Activated B cell treated with CpG ODN at 0.5 μM for 24 hours (primary cell): ENCODE results near the gene FLVCR1. TPM values are rescaled to one million over a fixed set of nuclear protein-coding genes. Genes with fewer than 3 reads are reported as not detected.

Experiments used
- ATAC-seq: fragments of 200-7000 bp; cut with Tn5 transposase; one replicate; pipeline ENCODE4 v1.10.0; 2021; ENCODE audit warnings: low read depth, mild to moderate bottlenecking, moderate library complexity
- CTCF ChIA-PET: fragments of 350-600 bp; sonication (Branson Sonifier 250); formaldehyde crosslinking; loops from one replicate; lab custom pipeline; 2021; ENCODE audit warnings: antibody characterized with exemption; lab: Charles Lee
- POLR2A ChIA-PET: fragments of 350-600 bp; sonication (Branson Sonifier 250); formaldehyde crosslinking; loops from one replicate; lab custom pipeline; 2021; ENCODE audit warnings: antibody characterized with exemption; lab: Charles Lee
- DNase-seq: peaks from one replicate; pipeline ENCODE4 v3.0.0; 2022
- H3K27ac Mint-ChIP-seq: one replicate; pipeline ENCODE4 v1.8.0; 2020; ENCODE audit warnings: mixed read lengths
- H3K27me3 Mint-ChIP-seq: one replicate; pipeline ENCODE4 v1.8.0; 2021; ENCODE audit warnings: mixed read lengths
- H3K36me3 Mint-ChIP-seq: one replicate; pipeline ENCODE4 v1.8.0; 2021; ENCODE audit warnings: low read depth, mixed read lengths
- H3K4me1 Mint-ChIP-seq: one replicate; pipeline ENCODE4 v1.8.0; 2021; ENCODE audit warnings: mixed read lengths
- H3K4me3 Mint-ChIP-seq: one replicate; pipeline ENCODE4 v1.8.0; 2020; ENCODE audit warnings: mild to moderate bottlenecking, mixed read lengths
- H3K9me3 Mint-ChIP-seq: one replicate; pipeline ENCODE4 v1.8.0; 2020; ENCODE audit warnings: mixed read lengths
- CTCF ChIP-seq: fragments of 200-600 bp; IDR thresholded peaks from one replicate; pipeline ENCODE4 v1.8.0; 2022; ENCODE audit warnings: antibody characterized with exemption, mild to moderate bottlenecking
- intact Hi-C: fragments of 100-400 bp; cut with micrococcal nuclease; formaldehyde crosslinking; loops from one replicate; pipeline ENCODE4 v1.15.1; 2024
- total RNA-seq: library from RNA; stranded (reverse); gene quantifications from 2 replicates; pipeline ENCODE4 v1.2.3, GENCODE V29; 2022

FLVCR1 gene
- total RNA-seq, 1 donor from 2014 or later: 12.7 TPM

GRCh38 chr1:212852105-212852688 lies 5.9 kb upstream of the FLVCR1 start:
- DNase-seq (no peak), ATAC-seq (no peak)
- no peak for TF ChIP-seq CTCF
- no peaks in the 10 kb centered on the region for H3K9me3 Mint-ChIP-seq
- H3K4me1 Mint-ChIP-seq: peaks cover 6% of the 10 kb centered on the region
- ChIA-PET POLR2A (no interaction called here), CTCF (no interaction called here)
- H3K4me3 Mint-ChIP-seq: no peak overlapping the region
- H3K27me3 Mint-ChIP-seq: no peaks in the 10 kb centered on the region
- H3K27ac Mint-ChIP-seq: no peak overlapping the region
- peaks cover 7% of the 10 kb centered on the region for H3K36me3 Mint-ChIP-seq
- intact Hi-C loops: loop anchor here (10.0 kb wide), 1 partner anchor 567 kb away; the partner anchor contains the start of gene PPP2R5A

GRCh38 chr1:212853658-212854057 lies 4.4 kb upstream of the FLVCR1 start:
- Mint-ChIP-seq H3K4me1 (peaks cover 14% of the 10 kb centered on the region), H3K4me3 (no peak overlapping the region), H3K27me3 (no peaks in the 10 kb centered on the region), H3K27ac (no peak overlapping the region), H3K9me3 (no peaks in the 10 kb centered on the region), H3K36me3 (peaks cover 14% of the 10 kb centered on the region)
- ChIA-PET POLR2A (no interaction called here), CTCF (no interaction called here)
- ATAC-seq: no peak
- no peak for TF ChIP-seq CTCF
- intact Hi-C loops: loop anchor here (10.0 kb wide), 1 partner anchor 569 kb away; the partner anchor contains the start of gene PPP2R5A
- no peak for DNase-seq

GRCh38 chr1:212856755-212857154 lies 1.3 kb upstream of the FLVCR1 start:
- peak overlapping the region; percentile 99 for H3K4me3 Mint-ChIP-seq
- ChIA-PET CTCF (no interaction called here), POLR2A (interaction anchor here (0.6 to 2.4 kb wide), 7 partner anchors 37 to 101 kb away, joined by 3 to 45 read pairs (median 7); partner anchors contain the start of genes NSL1 and TATDN3)
- DNase-seq (no peak), ATAC-seq (no peak)
- intact Hi-C loops: loop anchor here (5.0 to 10.0 kb wide), 4 partner anchors 39 to 1426 kb away; partner anchors contain the start of genes ANGEL2, PPP2R5A and SMYD2
- no peak overlapping the region for H3K27ac Mint-ChIP-seq
- peaks cover 14% of the 10 kb centered on the region for H3K36me3 Mint-ChIP-seq
- H3K27me3 Mint-ChIP-seq: no peaks in the 10 kb centered on the region
- H3K9me3 Mint-ChIP-seq: no peaks in the 10 kb centered on the region
- peaks cover 22% of the 10 kb centered on the region for H3K4me1 Mint-ChIP-seq
- no peak for TF ChIP-seq CTCF

GRCh38 chr1:212858461-212859265 lies 588 bp downstream of the FLVCR1 start:
- ChIA-PET CTCF (no interaction called here), POLR2A (interaction anchor here (0.6 to 2.4 kb wide), 18 partner anchors 25 to 1532 kb away, joined by 3 to 45 read pairs (median 4); partner anchors contain the start of genes ANGEL2, ATF3, DTL and INTS7)
- Mint-ChIP-seq H3K4me3 (peak overlapping the region; percentile 99), H3K27ac (peak overlapping the region; percentile 93), H3K9me3 (no peaks in the 10 kb centered on the region), H3K4me1 (peaks cover 22% of the 10 kb centered on the region), H3K36me3 (peaks cover 13% of the 10 kb centered on the region), H3K27me3 (no peaks in the 10 kb centered on the region)
- no peak for TF ChIP-seq CTCF
- DNase-seq (peak; percentile 38), ATAC-seq (no peak)
- intact Hi-C loops: loop anchor here (1.0 to 10.0 kb wide), 12 partner anchors 14 to 1424 kb away; partner anchors contain the start of genes ANGEL2, PACC1, PPP2R5A and RPS6KC1
